ENCODE results near the gene FLVCR2. TPM values are rescaled to one million over a fixed set of nuclear protein-coding genes. Genes with fewer than 3 reads are reported as not detected.

The FLVCR2 gene
- total and polyA plus RNA-seq, 2 experiments from 2014 or later = 0.33 TPM; not detected in 1

DNA sequence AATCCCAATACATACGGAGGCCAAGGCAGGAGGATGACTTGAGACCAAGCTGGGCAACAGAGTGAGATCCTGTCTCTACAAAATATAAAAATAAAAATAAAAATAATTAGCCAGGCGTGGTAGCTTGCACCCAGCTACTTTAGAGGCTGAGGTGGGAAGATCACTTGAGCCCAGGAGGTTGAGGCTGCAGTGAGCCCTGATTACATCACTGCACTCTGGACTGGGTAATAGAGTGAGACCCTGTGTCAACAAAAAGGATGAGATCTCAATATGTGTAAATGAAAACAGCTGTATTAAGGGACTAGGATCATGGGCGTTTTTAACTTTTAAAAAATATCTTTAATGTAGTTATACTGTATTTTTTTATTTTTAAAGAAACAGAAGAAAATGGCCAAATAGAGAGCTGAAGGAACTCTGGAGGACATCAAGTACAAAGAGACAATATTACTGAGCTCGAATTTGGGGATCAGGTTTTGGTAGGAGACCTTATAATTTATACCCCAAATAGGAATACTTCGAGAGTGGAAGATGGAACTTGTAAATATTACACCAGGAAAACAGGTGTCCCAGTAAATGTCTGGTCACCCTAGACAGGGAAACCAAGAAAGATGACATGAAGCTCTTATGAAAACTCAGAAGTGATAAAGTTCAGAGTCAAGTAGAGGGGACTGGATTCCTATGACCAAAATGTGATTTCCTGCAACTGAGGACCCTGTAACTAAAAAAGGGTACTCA lies 43.1 kb upstream of the FLVCR2 start:
- peaks cover 10% of the 10 kb centered on the region for H3K4me1 ChIP-seq (ENCODE audit: insufficient read depth)
- no peaks in the 10 kb centered on the region for H3K9me3 ChIP-seq (ENCODE audit: low read depth)
- no peaks in the 10 kb centered on the region for H3K27me3 ChIP-seq (replicated peaks; ENCODE audit: insufficient read depth)
- H3K9me2 ChIP-seq (ENCODE audit: insufficient read depth) = no peaks in the 10 kb centered on the region
- peaks cover 17% of the 10 kb centered on the region; the same call in 1 of the 2 replicates for H3F3A ChIP-seq (ENCODE audit: insufficient read depth)
- H3K4me2 ChIP-seq (ENCODE audit: unreplicated experiment) = peak overlapping the region; percentile 37
- no peak for TF ChIP-seq EZH2 (IDR thresholded peaks at IDR 0.05; ENCODE audit: insufficient read depth, poor library complexity, severe bottlenecking)
- no peak for TF ChIP-seq EZH2phosphoT487 (IDR thresholded peaks at IDR 0.05; ENCODE audit: insufficient read depth, low read depth)
- H3K79me2 ChIP-seq (ENCODE audit: insufficient read depth) = no peaks in the 10 kb centered on the region
- in situ Hi-C loops (cut with MboI) = no loop called here
- no peaks in the 10 kb centered on the region for H3K36me3 ChIP-seq (ENCODE audit: low read depth)
- H4K20me1 ChIP-seq (ENCODE audit: insufficient read depth) = no peaks in the 10 kb centered on the region
- no peak overlapping the region for H3K27ac ChIP-seq
- no peak for DNase-seq
- 50 to 52% methylated on average over 5 of the region's 5 CpGs for WGBS, 2 experiments (ENCODE audit: low coverage in 1 of 2, low lambda C conversion rate in 2 of 2, missing lambda C conversion rate in 2 of 2)
- H3K9ac ChIP-seq = no peak overlapping the region
- no peak overlapping the region for H2AFZ ChIP-seq
- H3K4me3 ChIP-seq = no peak overlapping the region

DNA sequence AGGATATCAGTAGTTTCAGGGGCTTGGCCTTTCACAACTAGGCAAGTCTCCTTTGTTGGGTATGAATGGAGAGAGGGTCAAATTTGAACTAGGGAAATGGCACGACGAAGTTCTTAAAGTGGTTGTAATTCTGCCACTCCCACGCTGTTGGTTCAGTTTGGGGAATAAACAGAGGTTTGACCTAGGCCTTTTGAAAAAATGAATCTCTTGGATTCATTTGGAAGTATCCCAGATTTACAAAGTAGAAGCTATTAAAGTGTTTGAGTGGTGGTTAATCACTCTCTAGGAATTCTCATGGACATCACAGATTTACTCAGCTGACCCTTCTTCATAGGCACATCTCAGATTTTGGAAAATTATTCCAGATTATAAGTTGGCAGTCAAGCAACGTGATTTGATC lies 41.3 kb upstream of the FLVCR2 start:
- WGBS, 2 experiments (ENCODE audit: low coverage in 1 of 2, low lambda C conversion rate in 2 of 2, missing lambda C conversion rate in 2 of 2) = 46% methylated on average over 4 of the region's 4 CpGs
- TF ChIP-seq EZH2 (IDR thresholded peaks at IDR 0.05; ENCODE audit: insufficient read depth, poor library complexity, severe bottlenecking) = no peak
- TF ChIP-seq EZH2phosphoT487 (IDR thresholded peaks at IDR 0.05; ENCODE audit: insufficient read depth, low read depth) = no peak
- Histone ChIP-seq H3F3A (ENCODE audit: insufficient read depth) (peaks cover 11% of the 10 kb centered on the region; the same call in 1 of the 2 replicates), H4K20me1 (ENCODE audit: insufficient read depth) (no peaks in the 10 kb centered on the region), H3K4me3 (no peak overlapping the region), H3K36me3 (ENCODE audit: low read depth) (no peaks in the 10 kb centered on the region), H3K4me2 (ENCODE audit: unreplicated experiment) (no peak overlapping the region), H3K27ac (no peak overlapping the region), H3K4me1 (ENCODE audit: insufficient read depth) (peaks cover 10% of the 10 kb centered on the region), H3K9ac (no peak overlapping the region), H3K9me2 (ENCODE audit: insufficient read depth) (no peaks in the 10 kb centered on the region), H3K79me2 (ENCODE audit: insufficient read depth) (no peaks in the 10 kb centered on the region), H3K27me3 (replicated peaks; ENCODE audit: insufficient read depth) (no peaks in the 10 kb centered on the region), H2AFZ (no peak overlapping the region), H3K9me3 (ENCODE audit: low read depth) (no peaks in the 10 kb centered on the region)
- no peak for DNase-seq
- in situ Hi-C loops (cut with MboI) = no loop called here

DNA sequence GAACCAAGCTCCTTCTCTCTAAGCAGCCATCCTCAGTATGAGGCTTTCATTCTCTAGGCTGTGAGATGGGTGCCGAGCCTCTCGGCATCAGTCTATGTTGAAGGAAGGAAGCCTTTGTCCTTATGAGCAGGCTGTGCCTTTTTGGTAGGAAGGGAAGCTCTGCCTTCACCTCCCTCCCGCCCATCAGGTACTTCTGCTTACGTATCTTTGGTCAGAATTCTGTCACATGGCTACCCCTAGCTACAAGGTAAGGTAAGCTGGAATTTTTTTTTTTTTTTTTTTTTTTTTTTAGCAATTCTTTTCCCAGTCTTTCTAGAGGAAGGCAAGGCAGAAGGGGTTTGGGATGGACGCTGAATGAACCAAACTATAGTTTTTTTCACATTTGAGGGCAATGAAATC lies 39.3 kb upstream of the FLVCR2 start:
- no peaks in the 10 kb centered on the region for H3K9me3 ChIP-seq (ENCODE audit: low read depth)
- no peaks in the 10 kb centered on the region for H3K79me2 ChIP-seq (ENCODE audit: insufficient read depth)
- in situ Hi-C loops (cut with MboI) = no loop called here
- no peaks in the 10 kb centered on the region for H3K9me2 ChIP-seq (ENCODE audit: insufficient read depth)
- peaks cover 10% of the 10 kb centered on the region for H3K4me1 ChIP-seq (ENCODE audit: insufficient read depth)
- no peak overlapping the region for H3K4me3 ChIP-seq
- WGBS, 2 experiments (ENCODE audit: low coverage in 1 of 2, low lambda C conversion rate in 2 of 2, missing lambda C conversion rate in 2 of 2) = 91 to 94% methylated on average over 5 of the region's 5 CpGs
- no peak overlapping the region for H3K4me2 ChIP-seq (ENCODE audit: unreplicated experiment)
- no peaks in the 10 kb centered on the region for H3K27me3 ChIP-seq (replicated peaks; ENCODE audit: insufficient read depth)
- H3K36me3 ChIP-seq (ENCODE audit: low read depth) = no peaks in the 10 kb centered on the region
- no peak overlapping the region for H3K9ac ChIP-seq
- no peak overlapping the region for H3K27ac ChIP-seq
- H3F3A ChIP-seq (ENCODE audit: insufficient read depth) = peaks cover 11% of the 10 kb centered on the region; the same call in 1 of the 2 replicates
- no peak overlapping the region for H2AFZ ChIP-seq
- TF ChIP-seq EZH2phosphoT487 (IDR thresholded peaks at IDR 0.05; ENCODE audit: insufficient read depth, low read depth) (no peak), EZH2 (IDR thresholded peaks at IDR 0.05; ENCODE audit: insufficient read depth, poor library complexity, severe bottlenecking) (no peak)
- H4K20me1 ChIP-seq (ENCODE audit: insufficient read depth) = no peaks in the 10 kb centered on the region
- no peak for DNase-seq

GRCh38 chr14:75539561-75540478 lies 38.6 kb upstream of the FLVCR2 start:
- Histone ChIP-seq H3K9ac (no peak overlapping the region), H3F3A (ENCODE audit: insufficient read depth) (peaks cover 11% of the 10 kb centered on the region; the same call in 1 of the 2 replicates), H3K79me2 (ENCODE audit: insufficient read depth) (no peaks in the 10 kb centered on the region), H3K27ac (no peak overlapping the region), H3K4me3 (no peak overlapping the region), H4K20me1 (ENCODE audit: insufficient read depth) (no peaks in the 10 kb centered on the region), H3K4me1 (ENCODE audit: insufficient read depth) (peaks cover 10% of the 10 kb centered on the region), H3K36me3 (ENCODE audit: low read depth) (no peaks in the 10 kb centered on the region), H3K9me2 (ENCODE audit: insufficient read depth) (no peaks in the 10 kb centered on the region), H3K4me2 (ENCODE audit: unreplicated experiment) (no peak overlapping the region), H2AFZ (no peak overlapping the region), H3K9me3 (ENCODE audit: low read depth) (no peaks in the 10 kb centered on the region), H3K27me3 (replicated peaks; ENCODE audit: insufficient read depth) (no peaks in the 10 kb centered on the region)
- in situ Hi-C loops (cut with MboI) = no loop called here
- WGBS, 2 experiments (ENCODE audit: low coverage in 1 of 2, low lambda C conversion rate in 2 of 2, missing lambda C conversion rate in 2 of 2) = 79 to 86% methylated on average over 17 of the region's 17 CpGs
- no peak for DNase-seq
- TF ChIP-seq EZH2 (IDR thresholded peaks at IDR 0.05; ENCODE audit: insufficient read depth, poor library complexity, severe bottlenecking) (no peak), EZH2phosphoT487 (IDR thresholded peaks at IDR 0.05; ENCODE audit: insufficient read depth, low read depth) (no peak)

Data from GM23248 (cell line).